Activated naive CD8-positive, alpha-beta T cell (primary cell): ENCODE results near the gene PRSS27.

Experiments used
- H3K27ac Mint-ChIP-seq: one replicate; pipeline ENCODE4 v1.8.0; 2021; ENCODE audit warnings: mixed read lengths
- H3K27me3 Mint-ChIP-seq: one replicate; pipeline ENCODE4 v1.8.0; 2021; ENCODE audit warnings: mixed read lengths
- H3K36me3 Mint-ChIP-seq: one replicate; pipeline ENCODE4 v1.8.0; 2021; ENCODE audit warnings: mixed read lengths
- H3K4me1 Mint-ChIP-seq: one replicate; pipeline ENCODE4 v1.8.0; 2021; ENCODE audit warnings: low read depth, mixed read lengths
- H3K4me3 Mint-ChIP-seq: one replicate; pipeline ENCODE4 v1.8.0; 2021; ENCODE audit warnings: mild to moderate bottlenecking, mixed read lengths
- H3K9me3 Mint-ChIP-seq: one replicate; pipeline ENCODE4 v1.8.0; 2021; ENCODE audit warnings: low read depth, mixed read lengths

PRSS27 gene

GRCh38 chr16:2720064-2720457 is at the start of gene PRSS27:
Gene PRSS27, minus strand, starts transcription at chr16:2720224. Its CDS starts 64 bp downstream, at chr16:2720160.
- peak within 1 kb of the TSS; percentile 50 for H3K27ac Mint-ChIP-seq
- no peaks in the 10 kb centered on the region for H3K36me3 Mint-ChIP-seq
- peak within 1 kb of the TSS; percentile 76 for H3K4me3 Mint-ChIP-seq
- H3K4me1 Mint-ChIP-seq, result peaks cover 4% of the 10 kb centered on the region
- no peaks in the 10 kb centered on the region for H3K9me3 Mint-ChIP-seq
- peaks cover 4% of the 10 kb centered on the region for H3K27me3 Mint-ChIP-seq

- Mint-ChIP-seq H3K27ac (peak overlapping the region; percentile 54), H3K27me3 (no peaks in the 10 kb centered on the region), H3K4me3 (no peak overlapping the region)
Observed at GRCh38 chr16:2769675-2770056, 49.6 kb upstream of the PRSS27 start.

GRCh38 chr16:2769100-2769529 is 49.1 kb upstream of the PRSS27 start:
- peaks cover 4% of the 10 kb centered on the region for H3K36me3 Mint-ChIP-seq
- H3K4me1 Mint-ChIP-seq, result peaks cover 21% of the 10 kb centered on the region
- H3K9me3 Mint-ChIP-seq, result no peaks in the 10 kb centered on the region
- H3K27ac Mint-ChIP-seq, result no peak overlapping the region
- H3K4me3 Mint-ChIP-seq, result no peak overlapping the region
- no peaks in the 10 kb centered on the region for H3K27me3 Mint-ChIP-seq

More at GRCh38 chr16:2769675-2770056, 49.6 kb upstream of the PRSS27 start:
- H3K4me1 Mint-ChIP-seq, result peaks cover 23% of the 10 kb centered on the region
- H3K9me3 Mint-ChIP-seq, result no peaks in the 10 kb centered on the region
- peaks cover 4% of the 10 kb centered on the region for H3K36me3 Mint-ChIP-seq

GRCh38 chr16:2768403-2769089 is 48.5 kb upstream of the PRSS27 start:
- Mint-ChIP-seq H3K36me3 (peaks cover 4% of the 10 kb centered on the region), H3K4me1 (peaks cover 19% of the 10 kb centered on the region), H3K4me3 (no peak overlapping the region), H3K27ac (no peak overlapping the region), H3K27me3 (no peaks in the 10 kb centered on the region), H3K9me3 (no peaks in the 10 kb centered on the region)

- Mint-ChIP-seq H3K9me3 (no peaks in the 10 kb centered on the region), H3K4me3 (no peak overlapping the region), H3K36me3 (peaks cover 4% of the 10 kb centered on the region), H3K27ac (no peak overlapping the region), H3K4me1 (peaks cover 14% of the 10 kb centered on the region), H3K27me3 (no peaks in the 10 kb centered on the region)
Observed at GRCh38 chr16:2767891-2768290, 47.9 kb upstream of the PRSS27 start.

GRCh38 chr16:2767140-2767731 is 47.2 kb upstream of the PRSS27 start:
- Mint-ChIP-seq H3K27ac (no peak overlapping the region), H3K27me3 (no peaks in the 10 kb centered on the region), H3K9me3 (no peaks in the 10 kb centered on the region), H3K4me3 (no peak overlapping the region), H3K36me3 (peaks cover 11% of the 10 kb centered on the region), H3K4me1 (peaks cover 10% of the 10 kb centered on the region)

GRCh38 chr16:2766430-2767139 is 46.6 kb upstream of the PRSS27 start:
- no peaks in the 10 kb centered on the region for H3K27me3 Mint-ChIP-seq
- peaks cover 11% of the 10 kb centered on the region for H3K36me3 Mint-ChIP-seq
- H3K4me1 Mint-ChIP-seq, result peaks cover 9% of the 10 kb centered on the region
- no peaks in the 10 kb centered on the region for H3K9me3 Mint-ChIP-seq
- no peak overlapping the region for H3K27ac Mint-ChIP-seq
- H3K4me3 Mint-ChIP-seq, result no peak overlapping the region

- Mint-ChIP-seq H3K36me3 (peaks cover 11% of the 10 kb centered on the region), H3K9me3 (no peaks in the 10 kb centered on the region), H3K4me3 (no peak overlapping the region), H3K4me1 (peaks cover 8% of the 10 kb centered on the region), H3K27ac (peak overlapping the region; percentile 54), H3K27me3 (no peaks in the 10 kb centered on the region)
Observed at GRCh38 chr16:2765462-2766404, 45.7 kb upstream of the PRSS27 start.

- Mint-ChIP-seq H3K36me3 (peaks cover 16% of the 10 kb centered on the region), H3K9me3 (no peaks in the 10 kb centered on the region), H3K27ac (no peak overlapping the region), H3K27me3 (no peaks in the 10 kb centered on the region), H3K4me1 (peaks cover 17% of the 10 kb centered on the region), H3K4me3 (no peak overlapping the region)
Observed at GRCh38 chr16:2764718-2765117, 44.7 kb upstream of the PRSS27 start.

GRCh38 chr16:2763173-2763572 is 43.1 kb upstream of the PRSS27 start:
- H3K4me1 Mint-ChIP-seq, result peaks cover 21% of the 10 kb centered on the region
- no peak overlapping the region for H3K4me3 Mint-ChIP-seq
- no peaks in the 10 kb centered on the region for H3K27me3 Mint-ChIP-seq
- H3K36me3 Mint-ChIP-seq, result peaks cover 22% of the 10 kb centered on the region
- no peak overlapping the region for H3K27ac Mint-ChIP-seq
- H3K9me3 Mint-ChIP-seq, result no peaks in the 10 kb centered on the region

- Mint-ChIP-seq H3K4me3 (no peak overlapping the region), H3K9me3 (no peaks in the 10 kb centered on the region), H3K27ac (peak overlapping the region; percentile 5), H3K4me1 (peaks cover 21% of the 10 kb centered on the region), H3K27me3 (no peaks in the 10 kb centered on the region), H3K36me3 (peaks cover 22% of the 10 kb centered on the region)
Observed at GRCh38 chr16:2762711-2763110, 42.7 kb upstream of the PRSS27 start.

- peak overlapping the region; percentile 5 for H3K27ac Mint-ChIP-seq
- H3K4me3 Mint-ChIP-seq, result no peak overlapping the region
- H3K4me1 Mint-ChIP-seq, result peaks cover 26% of the 10 kb centered on the region
- H3K36me3 Mint-ChIP-seq, result peaks cover 26% of the 10 kb centered on the region
- H3K27me3 Mint-ChIP-seq, result no peaks in the 10 kb centered on the region
- H3K9me3 Mint-ChIP-seq, result no peaks in the 10 kb centered on the region
Observed at GRCh38 chr16:2761886-2762583, 42.0 kb upstream of the PRSS27 start.

GRCh38 chr16:2761472-2761871 is 41.4 kb upstream of the PRSS27 start:
- Mint-ChIP-seq H3K27ac (no peak overlapping the region), H3K4me3 (no peak overlapping the region), H3K4me1 (peaks cover 31% of the 10 kb centered on the region), H3K36me3 (peaks cover 26% of the 10 kb centered on the region), H3K9me3 (no peaks in the 10 kb centered on the region), H3K27me3 (no peaks in the 10 kb centered on the region)

- Mint-ChIP-seq H3K9me3 (no peaks in the 10 kb centered on the region), H3K4me1 (peaks cover 55% of the 10 kb centered on the region), H3K36me3 (peaks cover 37% of the 10 kb centered on the region), H3K27ac (no peak overlapping the region), H3K4me3 (peak overlapping the region; percentile 54), H3K27me3 (no peaks in the 10 kb centered on the region)
Observed at GRCh38 chr16:2757344-2757743, 37.3 kb upstream of the PRSS27 start.
